Measurements from ENCODE around the gene CCDC110. TPM values are rescaled to one million over a fixed set of nuclear protein-coding genes. Genes with fewer than 3 reads are reported as not detected.

The CCDC110 gene
- total and polyA plus RNA-seq, 12 donors, result 0.50 to 2.7 (median 1.5) TPM; not detected in 1

DNA sequence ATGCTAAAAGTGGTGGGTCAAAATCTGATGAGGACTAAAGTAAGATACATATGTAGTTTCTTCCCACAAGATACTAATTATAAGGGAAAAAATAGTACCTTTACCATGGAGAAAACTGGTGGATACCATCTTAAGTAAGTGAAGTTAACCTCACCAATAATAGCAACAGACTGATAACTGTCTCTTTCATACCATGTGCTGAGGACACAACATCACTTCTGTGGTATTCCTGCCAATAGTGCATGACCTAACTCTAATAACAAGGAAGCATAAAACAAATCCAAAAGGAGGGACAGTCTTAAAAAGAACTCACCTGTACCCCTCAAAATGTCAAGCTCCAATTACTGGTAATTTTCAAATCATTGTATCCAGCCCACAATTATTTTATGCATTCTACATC lies 54.6 kb downstream of the CCDC110 start:
- peaks cover 8 to 9% of the 10 kb centered on the region in 2 donors for H3K4me1 ChIP-seq (replicated peaks in 1 of 2)
- H3K9me3 ChIP-seq (replicated peaks in 1 of 3), result no peaks in the 10 kb centered on the region
- H3K4me3 ChIP-seq, result no peak overlapping the region
- no peak for DNase-seq
- no peaks in the 10 kb centered on the region for H3K27me3 ChIP-seq
- H3K36me3 ChIP-seq (replicated peaks in 1 of 2), result peaks cover 0 to 36% of the 10 kb centered on the region in 2 donors
- intact Hi-C loops (cut with DNase I), result no loop called here
- TF ChIP-seq, protein P1, sequence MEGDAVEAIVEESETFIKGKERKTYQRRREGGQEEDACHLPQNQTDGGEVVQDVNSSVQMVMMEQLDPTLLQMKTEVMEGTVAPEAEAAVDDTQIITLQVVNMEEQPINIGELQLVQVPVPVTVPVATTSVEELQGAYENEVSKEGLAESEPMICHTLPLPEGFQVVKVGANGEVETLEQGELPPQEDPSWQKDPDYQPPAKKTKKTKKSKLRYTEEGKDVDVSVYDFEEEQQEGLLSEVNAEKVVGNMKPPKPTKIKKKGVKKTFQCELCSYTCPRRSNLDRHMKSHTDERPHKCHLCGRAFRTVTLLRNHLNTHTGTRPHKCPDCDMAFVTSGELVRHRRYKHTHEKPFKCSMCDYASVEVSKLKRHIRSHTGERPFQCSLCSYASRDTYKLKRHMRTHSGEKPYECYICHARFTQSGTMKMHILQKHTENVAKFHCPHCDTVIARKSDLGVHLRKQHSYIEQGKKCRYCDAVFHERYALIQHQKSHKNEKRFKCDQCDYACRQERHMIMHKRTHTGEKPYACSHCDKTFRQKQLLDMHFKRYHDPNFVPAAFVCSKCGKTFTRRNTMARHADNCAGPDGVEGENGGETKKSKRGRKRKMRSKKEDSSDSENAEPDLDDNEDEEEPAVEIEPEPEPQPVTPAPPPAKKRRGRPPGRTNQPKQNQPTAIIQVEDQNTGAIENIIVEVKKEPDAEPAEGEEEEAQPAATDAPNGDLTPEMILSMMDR (IDR thresholded peaks at IDR 0.05), result no peak
- TF ChIP-seq POLR2A (IDR thresholded peaks at IDR 0.05), result no peak
- no peak overlapping the region for H3K27ac ChIP-seq

DNA sequence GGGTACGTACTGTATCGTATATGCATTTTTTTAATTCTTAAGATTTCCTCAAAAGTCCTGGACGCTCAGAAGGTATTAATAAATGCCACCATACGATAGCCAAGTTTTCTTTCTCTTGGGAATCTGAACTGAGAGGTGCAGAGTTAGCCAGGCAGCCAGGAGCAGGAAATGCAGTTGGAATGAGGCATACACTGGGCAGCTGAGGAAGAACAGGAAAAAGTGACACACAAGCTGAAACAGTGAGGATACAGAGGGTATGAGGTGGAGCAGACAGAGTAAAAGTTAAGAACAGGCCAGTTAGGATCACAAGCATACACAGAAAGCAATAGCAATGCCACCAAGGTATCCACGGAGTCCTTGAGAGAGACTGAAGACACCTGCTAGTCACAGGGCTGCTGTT lies 59.1 kb downstream of the CCDC110 start:
- intact Hi-C loops (cut with DNase I), result no loop called here
- WGBS, 4 donors, result 88 to 93% (median 91%) methylated on average over 5 of the region's 5 CpGs
- Histone ChIP-seq H3K27ac (peak overlapping the region in 1 of 5 donors; percentile 7), H3K27me3 (no peaks in the 10 kb centered on the region), H3K4me3 (no peak overlapping the region), H3K36me3 (replicated peaks in 1 of 2) (peaks cover 0 to 31% of the 10 kb centered on the region in 2 donors), H3K4me1 (replicated peaks in 1 of 2) (no peaks in the 10 kb centered on the region), H3K9me3 (replicated peaks in 1 of 3) (no peaks in the 10 kb centered on the region)
- TF ChIP-seq POLR2A (IDR thresholded peaks at IDR 0.05), result no peak
- TF ChIP-seq, protein P1 (IDR thresholded peaks at IDR 0.05), result no peak
- no peak for DNase-seq

DNA sequence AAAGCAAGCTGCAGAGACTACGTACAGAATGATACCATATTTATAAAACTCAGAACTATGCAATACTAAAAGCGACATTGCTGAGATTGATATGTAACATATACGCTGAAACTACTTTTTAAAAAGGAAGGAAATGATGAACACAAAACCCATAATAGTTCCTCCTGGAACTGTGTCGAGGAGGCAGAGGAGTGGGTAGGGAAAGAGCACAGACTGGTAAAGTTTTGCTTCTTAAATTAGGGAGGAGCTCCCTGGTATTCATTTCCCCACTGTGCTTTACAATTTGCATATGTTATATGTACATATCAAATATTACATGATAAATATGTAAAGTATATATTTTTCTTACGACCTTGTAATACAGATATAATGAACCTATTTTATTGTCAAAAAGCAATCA lies 59.7 kb downstream of the CCDC110 start:
- H3K4me1 ChIP-seq (replicated peaks in 1 of 2), result no peaks in the 10 kb centered on the region
- no peak overlapping the region for H3K4me3 ChIP-seq
- TF ChIP-seq POLR2A (IDR thresholded peaks at IDR 0.05), result no peak
- TF ChIP-seq, protein P1 (IDR thresholded peaks at IDR 0.05), result no peak
- intact Hi-C loops (cut with DNase I), result no loop called here
- peaks cover 0 to 28% of the 10 kb centered on the region in 2 donors for H3K36me3 ChIP-seq (replicated peaks in 1 of 2)
- DNase-seq, result no peak
- WGBS, 4 donors, result 71 to 81% (median 78%) methylated on average over 5 of the region's 5 CpGs
- H3K27me3 ChIP-seq, result no peaks in the 10 kb centered on the region
- H3K27ac ChIP-seq, result peak overlapping the region in 1 of 5 donors; percentile 19
- H3K9me3 ChIP-seq (replicated peaks in 1 of 3), result no peaks in the 10 kb centered on the region

DNA sequence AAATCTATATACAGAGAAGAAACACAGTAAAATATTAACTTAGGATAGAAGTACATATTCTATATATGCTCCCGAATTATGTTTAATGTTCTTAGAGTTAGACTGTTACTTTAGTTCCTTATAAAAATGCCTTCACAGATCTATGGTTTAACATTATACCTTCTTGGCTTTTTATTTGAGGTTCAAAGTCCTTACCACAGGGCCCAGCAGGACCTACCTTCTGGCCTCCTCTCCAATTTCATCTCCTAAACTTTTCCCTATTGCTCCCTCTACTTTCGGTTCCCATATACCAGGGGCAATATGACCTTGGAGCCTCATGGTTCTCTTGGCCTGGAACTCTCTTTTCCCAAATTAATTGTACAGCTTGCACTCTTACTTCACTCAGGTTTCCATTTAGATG lies 63.1 kb downstream of the CCDC110 start:
- DNase-seq, result no peak
- H3K27ac ChIP-seq, result no peak overlapping the region
- no peak overlapping the region for H3K4me3 ChIP-seq
- WGBS, 4 donors, result 95 to 98% (median 96%) methylated on average over 2 of the region's 2 CpGs
- H3K36me3 ChIP-seq (replicated peaks in 1 of 2), result peaks cover 0 to 36% of the 10 kb centered on the region in 2 donors
- no peaks in the 10 kb centered on the region for H3K9me3 ChIP-seq (replicated peaks in 1 of 3)
- peaks cover 0 to 5% of the 10 kb centered on the region in 2 donors for H3K4me1 ChIP-seq (replicated peaks in 1 of 2)
- no peaks in the 10 kb centered on the region for H3K27me3 ChIP-seq
- TF ChIP-seq POLR2A (IDR thresholded peaks at IDR 0.05), result no peak
- TF ChIP-seq, protein P1 (IDR thresholded peaks at IDR 0.05), result no peak
- intact Hi-C loops (cut with DNase I), result no loop called here

Data from adrenal gland (tissue), 12 donors.